ENCODE measurements around the gene C17orf58.
"Not testable (repeated sequence)": the region's sequence is repeated elsewhere in the genome, so short reads cannot be mapped to it uniquely, and the experiment has no call there.

C17orf58 gene

DNA sequence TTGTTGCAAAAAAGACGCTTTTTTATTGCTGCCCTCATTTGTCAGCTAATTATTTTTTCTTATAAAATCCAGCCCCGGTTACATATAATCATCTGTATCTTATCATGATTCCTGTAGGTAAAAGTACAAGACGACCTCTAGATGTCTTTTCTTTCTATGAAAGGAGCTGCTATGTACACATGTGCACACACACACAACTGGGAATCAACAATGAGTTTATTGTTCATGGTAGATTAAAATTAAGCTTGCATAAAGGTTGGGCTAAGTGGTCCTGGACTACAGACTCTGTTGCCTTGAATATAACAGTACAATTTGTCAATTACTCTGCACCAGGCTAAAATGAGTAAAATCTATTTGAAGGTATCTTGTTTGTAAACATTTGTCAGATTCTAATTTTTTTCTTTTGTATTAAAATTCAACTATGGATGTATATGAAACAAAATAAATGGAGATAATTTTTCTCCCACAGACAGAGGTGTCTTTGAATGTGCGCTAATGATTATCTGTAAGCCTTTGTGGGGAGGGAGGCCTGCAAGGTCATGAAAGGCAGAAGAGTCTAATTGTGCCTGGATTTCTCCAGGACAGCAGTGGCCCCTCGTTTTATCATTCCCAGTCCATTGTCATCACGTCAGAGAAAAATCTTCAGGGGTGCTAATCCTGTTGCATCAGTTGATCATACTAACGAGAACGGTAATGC is 13.4 kb downstream of the C17orf58 start:
- ChIA-PET CTCF (no interaction called here), POLR2A (no interaction called here)
- no peak for TF ChIP-seq FOXA1 (IDR thresholded peaks at IDR 0.05)
- TF ChIP-seq NFRKB (IDR thresholded peaks at IDR 0.05) = no peak
- TF ChIP-seq ELF4 (IDR thresholded peaks at IDR 0.05) = no peak
- TF ChIP-seq ZNF384 (IDR thresholded peaks at IDR 0.05) = no peak
- TF ChIP-seq TARDBP (IDR thresholded peaks at IDR 0.05) = no peak
- TF ChIP-seq, protein P1, sequence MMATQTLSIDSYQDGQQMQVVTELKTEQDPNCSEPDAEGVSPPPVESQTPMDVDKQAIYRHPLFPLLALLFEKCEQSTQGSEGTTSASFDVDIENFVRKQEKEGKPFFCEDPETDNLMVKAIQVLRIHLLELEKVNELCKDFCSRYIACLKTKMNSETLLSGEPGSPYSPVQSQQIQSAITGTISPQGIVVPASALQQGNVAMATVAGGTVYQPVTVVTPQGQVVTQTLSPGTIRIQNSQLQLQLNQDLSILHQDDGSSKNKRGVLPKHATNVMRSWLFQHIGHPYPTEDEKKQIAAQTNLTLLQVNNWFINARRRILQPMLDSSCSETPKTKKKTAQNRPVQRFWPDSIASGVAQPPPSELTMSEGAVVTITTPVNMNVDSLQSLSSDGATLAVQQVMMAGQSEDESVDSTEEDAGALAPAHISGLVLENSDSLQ (IDR thresholded peaks at IDR 0.05) = no peak
- no peak for TF ChIP-seq SP1 (IDR thresholded peaks at IDR 0.05)
- no peak for TF ChIP-seq HDGF (IDR thresholded peaks at IDR 0.05; ENCODE audit: borderline replicate concordance)
- TF ChIP-seq BHLHE40 (IDR thresholded peaks at IDR 0.05; ENCODE audit: borderline replicate concordance) = no peak
- DNase-seq (ENCODE audit: extremely low spot score) = no peak

- CTCF ChIA-PET = no interaction called here
- TF ChIP-seq L3MBTL2 (conservative IDR thresholded peaks at IDR 0.05) (no peak), ELF4 (IDR thresholded peaks at IDR 0.05) (no peak), ARNT (IDR thresholded peaks at IDR 0.05) (no peak), ZNF384 (IDR thresholded peaks at IDR 0.05) (no peak), NFRKB (IDR thresholded peaks at IDR 0.05) (no peak), SUZ12 (IDR thresholded peaks at IDR 0.05) (no peak), SP1 (IDR thresholded peaks at IDR 0.05) (no peak), HDGF (IDR thresholded peaks at IDR 0.05; ENCODE audit: borderline replicate concordance) (no peak), CTBP1 (IDR thresholded peaks at IDR 0.05; ENCODE audit: borderline replicate concordance) (no peak), FOXA1 (IDR thresholded peaks at IDR 0.05) (no peak), FOXK2 (IDR thresholded peaks at IDR 0.05) (no peak)
- TF ChIP-seq, protein P1 (IDR thresholded peaks at IDR 0.05) = no peak
These were observed 14.1 kb downstream of the C17orf58 start for GRCh38 chr17:67982034-67982640.

DNA sequence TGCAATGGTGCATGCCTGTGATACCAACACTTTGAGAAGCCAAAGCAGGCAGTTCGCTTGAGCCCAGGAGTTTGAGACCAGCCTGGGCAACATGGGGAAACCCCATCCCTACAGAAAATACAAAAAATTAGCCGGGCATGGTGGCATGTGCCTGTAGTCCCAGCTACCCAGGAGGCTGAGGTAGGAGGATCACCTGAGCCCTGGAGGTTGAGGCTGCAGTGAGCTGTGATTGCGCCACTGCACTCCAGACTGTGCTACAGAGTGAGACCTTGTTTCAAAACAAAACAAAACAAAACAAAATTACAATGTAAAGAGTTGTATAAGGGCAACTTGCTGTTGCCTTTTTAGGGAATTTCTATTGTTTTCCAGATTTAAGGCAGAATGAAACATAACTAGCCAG is 15.4 kb downstream of the C17orf58 start:
- DNase-seq (ENCODE audit: extremely low spot score) = not testable (repeated sequence)
- ChIA-PET POLR2A (interaction anchor here (1.0 kb wide), 1 partner anchor 17 kb away, joined by 3 read pairs; no protein-coding TSS in a partner anchor), CTCF (interaction anchor here (0.8 kb wide), 1 partner anchor 606 kb away, joined by 4 read pairs; no protein-coding TSS in a partner anchor)

More at GRCh38 chr17:67982034-67982640, 14.1 kb downstream of the C17orf58 start:
- POLR2A ChIA-PET = no interaction called here
- no peak for DNase-seq (ENCODE audit: extremely low spot score)

DNA sequence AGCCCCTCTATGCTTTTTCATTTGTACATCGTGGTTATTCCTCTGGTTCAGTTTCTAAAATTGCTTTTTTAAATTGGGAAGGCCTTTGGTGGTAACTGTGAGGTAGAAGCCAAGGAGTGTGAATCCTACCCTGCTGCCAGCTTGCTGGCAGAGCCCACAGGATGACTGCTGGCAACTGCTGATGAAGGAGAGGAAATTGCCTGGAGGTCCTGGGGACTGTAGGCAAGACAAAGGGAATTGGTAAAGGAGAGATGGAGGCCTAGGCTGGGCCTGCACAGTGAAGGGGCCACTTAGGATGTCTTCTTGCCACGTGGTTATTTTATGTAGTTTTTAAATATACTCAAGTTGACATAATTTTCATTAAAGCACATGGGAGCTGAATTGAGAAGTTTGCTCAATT is 15.8 kb downstream of the C17orf58 start:
- ChIA-PET POLR2A (interaction anchor here (1.0 kb wide), 1 partner anchor 17 kb away, joined by 3 read pairs; no protein-coding TSS in a partner anchor), CTCF (interaction anchor here (0.8 kb wide), 1 partner anchor 605 kb away, joined by 4 read pairs; no protein-coding TSS in a partner anchor)
- DNase-seq (ENCODE audit: extremely low spot score) = no peak
- no peak for TF ChIP-seq TARDBP (IDR thresholded peaks at IDR 0.05)
- TF ChIP-seq CTBP1 (IDR thresholded peaks at IDR 0.05; ENCODE audit: borderline replicate concordance) = no peak
- no peak for TF ChIP-seq FOXK2 (IDR thresholded peaks at IDR 0.05)
- TF ChIP-seq LEF1 (IDR thresholded peaks at IDR 0.05; ENCODE audit: borderline replicate concordance) = no peak

- POLR2A ChIA-PET; DNase-seq (ENCODE audit: extremely low spot score); CTCF ChIA-PET: not testable (repeated sequence)
These were observed 20.0 kb downstream of the C17orf58 start for GRCh38 chr17:67976306-67976705.

- DNase-seq (ENCODE audit: extremely low spot score) = no peak
- ChIA-PET POLR2A (interaction anchor here (0.8 to 1.3 kb wide), 2 partner anchors 19 to 46 kb away, joined by 3 read pairs; no protein-coding TSS in a partner anchor), CTCF (interaction anchor here (0.8 to 1.0 kb wide), 2 partner anchors 10 to 62 kb away, joined by 3 read pairs; no protein-coding TSS in a partner anchor)
- TF ChIP-seq, protein P1 (IDR thresholded peaks at IDR 0.05) = no peak
- TF ChIP-seq ELF4 (IDR thresholded peaks at IDR 0.05) = no peak
- no peak for TF ChIP-seq CTBP1 (IDR thresholded peaks at IDR 0.05; ENCODE audit: borderline replicate concordance)
- TF ChIP-seq L3MBTL2 (conservative IDR thresholded peaks at IDR 0.05) = no peak
- no peak for TF ChIP-seq FOXM1 (IDR thresholded peaks at IDR 0.05; ENCODE audit: borderline replicate concordance)
- TF ChIP-seq ZNF384 (IDR thresholded peaks at IDR 0.05) = no peak
- TF ChIP-seq BHLHE40 (IDR thresholded peaks at IDR 0.05; ENCODE audit: borderline replicate concordance) = no peak
- TF ChIP-seq FOXK2 (IDR thresholded peaks at IDR 0.05) = no peak
- TF ChIP-seq SUZ12 (IDR thresholded peaks at IDR 0.05) = no peak
- TF ChIP-seq TARDBP (IDR thresholded peaks at IDR 0.05) = no peak
- TF ChIP-seq FOXA1 (IDR thresholded peaks at IDR 0.05) = no peak
- no peak for TF ChIP-seq LEF1 (IDR thresholded peaks at IDR 0.05; ENCODE audit: borderline replicate concordance)
- no peak for TF ChIP-seq HDGF (IDR thresholded peaks at IDR 0.05; ENCODE audit: borderline replicate concordance)
- no peak for TF ChIP-seq NFRKB (IDR thresholded peaks at IDR 0.05)
- no peak for TF ChIP-seq ARNT (IDR thresholded peaks at IDR 0.05)
- no peak for TF ChIP-seq SP1 (IDR thresholded peaks at IDR 0.05)
These were observed 21.6 kb downstream of the C17orf58 start for GRCh38 chr17:67974598-67975066.

Measured in HEK293T (cell line).